PFSK-1 (cell line): Measurements from ENCODE around the gene HYAL4.

Source experiments
- FOXP2 ChIP-seq: optimal IDR thresholded peaks from 2 replicates; pipeline ENCODE3; 2011; ENCODE audit warnings: borderline replicate concordance, control low read depth, inconsistent platforms; ENCODE audit not compliant: insufficient read depth; ENCODE audit errors: extremely low read length, extremely low read depth
- POLR2AphosphoS5 ChIP-seq: IDR thresholded peaks from 2 replicates; pipeline ENCODE4 v1.6.1; 2012; ENCODE audit warnings: low read depth, mild to moderate bottlenecking, control low read depth, low read length, moderate library complexity
- REST ChIP-seq, 2 experiments: IDR thresholded peaks; 2 replicates each; pipeline versions ENCODE4 v1.6.1 to v1.8.0; 2011 to 2012; ENCODE audit warnings: low read depth in 2 of 2, low read length in 2 of 2, control low read depth in 1 of 2, inconsistent platforms in 1 of 2, mild to moderate bottlenecking in 1 of 2, moderate library complexity in 1 of 2; ENCODE audit not compliant: insufficient read depth in 1 of 2
- SIN3A ChIP-seq: IDR thresholded peaks from 2 replicates; pipeline ENCODE4 v1.6.1; 2012; ENCODE audit warnings: mild to moderate bottlenecking, low read length, moderate library complexity, borderline replicate concordance; ENCODE audit not compliant: insufficient read depth
- TAF1 ChIP-seq: IDR thresholded peaks from 2 replicates; pipeline ENCODE4 v1.6.1; 2012; ENCODE audit warnings: low read length, control low read depth, borderline replicate concordance; ENCODE audit not compliant: insufficient read depth

HYAL4 gene

GRCh38 chr7:123871998-123872867 lies 27.3 kb downstream of the HYAL4 start:
- TF ChIP-seq REST (IDR thresholded peaks at IDR 0.05; ENCODE audit: insufficient read depth in 1 of 2, low read depth in 2 of 2, low read length in 2 of 2), result no peak
- no peak for TF ChIP-seq TAF1
- TF ChIP-seq FOXP2, result no peak
- TF ChIP-seq SIN3A, result no peak
- no peak for TF ChIP-seq POLR2AphosphoS5

DNA sequence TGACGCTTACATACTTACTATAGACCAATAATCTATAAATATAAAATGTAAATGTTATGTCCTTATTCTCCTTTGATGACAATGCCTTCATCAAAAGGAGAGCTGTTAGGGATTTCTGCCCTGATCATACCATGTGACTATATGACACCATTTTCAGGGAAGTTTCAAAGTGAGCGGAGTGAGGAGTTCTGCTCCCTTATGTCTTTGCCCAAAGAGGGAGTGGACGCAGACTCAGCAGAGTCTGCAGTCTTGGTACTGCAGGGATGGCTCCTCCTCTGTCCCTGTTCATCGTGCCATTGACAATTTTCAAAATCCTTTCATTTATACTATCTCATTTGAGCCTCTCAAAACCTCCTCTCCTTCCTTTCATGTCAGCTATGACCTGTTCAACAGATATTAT lies 27.9 kb downstream of the HYAL4 start:
- TF ChIP-seq TAF1 (no peak), SIN3A (no peak), FOXP2 (no peak)

- no peak for TF ChIP-seq TAF1
- no peak for TF ChIP-seq POLR2AphosphoS5
- no peak for TF ChIP-seq FOXP2
- TF ChIP-seq SIN3A, result no peak
- no peak for TF ChIP-seq REST (IDR thresholded peaks at IDR 0.05; ENCODE audit: insufficient read depth in 1 of 2, low read depth in 2 of 2, low read length in 2 of 2)
Measured at GRCh38 chr7:123876557-123877256, 31.7 kb downstream of the HYAL4 start.

DNA sequence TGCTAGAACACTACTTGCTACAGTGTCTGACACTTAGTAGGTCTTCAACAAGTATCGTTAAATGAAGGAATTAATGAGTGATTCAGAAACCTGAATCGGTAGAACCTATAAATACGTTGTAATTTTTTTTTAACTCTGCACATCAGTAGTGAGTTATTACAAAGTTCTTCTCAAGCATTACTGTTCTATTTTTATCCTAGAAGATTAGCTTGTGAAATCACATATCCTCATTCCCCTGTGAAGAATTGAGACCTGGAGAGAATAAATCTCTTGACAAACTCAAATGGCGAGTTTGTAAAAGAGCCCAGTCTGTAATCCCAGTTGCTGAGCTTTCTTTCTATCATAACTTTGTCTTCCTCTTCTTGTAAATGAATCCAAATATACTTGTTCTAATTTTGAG lies 34.7 kb downstream of the HYAL4 start:
- TF ChIP-seq POLR2AphosphoS5, result no peak
- TF ChIP-seq FOXP2, result no peak
- no peak for TF ChIP-seq REST (IDR thresholded peaks at IDR 0.05; ENCODE audit: insufficient read depth in 1 of 2, low read depth in 2 of 2, low read length in 2 of 2)
- TF ChIP-seq SIN3A, result no peak
- TF ChIP-seq TAF1, result no peak

GRCh38 chr7:123881300-123881699 lies 36.3 kb downstream of the HYAL4 start:
- TF ChIP-seq POLR2AphosphoS5 (no peak), TAF1 (no peak), REST (IDR thresholded peaks at IDR 0.05; ENCODE audit: insufficient read depth in 1 of 2, low read depth in 2 of 2, low read length in 2 of 2) (no peak), FOXP2 (no peak), SIN3A (no peak)
